Measurements from ENCODE around the gene A3GALT2. TPM values are rescaled to one million over a fixed set of nuclear protein-coding genes. Genes with fewer than 3 reads are reported as not detected.

A3GALT2 gene
- total RNA-seq (2022; extraction: Qiagen RNA extraction; ENCODE audit: low read depth), result not detected in 5 replicates

DNA sequence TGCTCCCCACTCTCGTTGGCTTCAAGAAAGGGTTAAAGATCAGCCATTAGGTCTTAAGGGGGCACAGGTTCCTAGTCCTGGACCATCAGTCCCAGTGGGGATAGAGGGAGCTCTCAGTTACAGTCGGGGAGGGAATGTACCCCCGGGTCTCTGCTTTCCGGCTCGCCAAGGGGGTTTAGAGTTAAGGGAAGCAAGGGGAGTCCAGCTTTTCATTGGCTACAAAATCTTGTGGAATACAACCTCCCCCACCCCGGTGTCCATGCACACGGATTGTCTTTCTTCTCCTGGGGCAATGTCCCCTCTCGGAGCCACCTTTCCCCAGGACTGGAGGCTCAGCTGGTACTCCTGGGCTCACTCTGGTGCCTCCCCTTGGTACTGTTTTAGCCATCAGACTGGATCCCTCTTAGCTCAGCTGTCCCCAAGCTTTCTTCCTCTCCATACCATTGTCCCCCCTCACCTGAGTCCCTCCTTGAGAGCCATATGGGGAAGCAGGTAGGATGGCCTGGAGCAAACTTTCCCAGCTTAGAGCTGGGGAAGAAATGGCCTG is at the start of gene A3GALT2:
A3GALT2 (minus strand) TSS at position 480 of the 547 bp plus-strand sequence; CDS start at position 480, 0 bp downstream.

Other genes with a start within 250 kb of the A3GALT2 start
- 0.62 to 1.1 TPM (median 1.0 TPM) in 5 replicates for gene AZIN2, start 239.9 kb downstream of the A3GALT2 start, total RNA-seq (2022; extraction: Qiagen RNA extraction; ENCODE audit: low read depth)
- gene TRIM62, start 139.1 kb downstream of the A3GALT2 start, total RNA-seq (2022; extraction: Qiagen RNA extraction; ENCODE audit: low read depth), result 1.9 to 2.5 TPM (median 2.3 TPM) in 5 replicates
- gene ZNF362, start 64.6 kb downstream of the A3GALT2 start, total RNA-seq (2022; extraction: Qiagen RNA extraction; ENCODE audit: low read depth), result 7.9 to 12.4 TPM (median 10.8 TPM) in 5 replicates
- gene PHC2, start 110.0 kb upstream of the A3GALT2 start, total RNA-seq (2022; extraction: Qiagen RNA extraction; ENCODE audit: low read depth), result 107 to 127 TPM (median 122 TPM) in 5 replicates
- 1.5 to 2.2 TPM (median 1.9 TPM) in 5 replicates for gene ZSCAN20, start 151.5 kb upstream of the A3GALT2 start, total RNA-seq (2022; extraction: Qiagen RNA extraction; ENCODE audit: low read depth)